IMR-90 (cell line): ENCODE measurements around the gene RYR1.

Source experiments
- BHLHE40 ChIP-seq: fragments of 150-350 bp; IDR thresholded peaks from 2 replicates; pipeline ENCODE4 v1.6.1; 2016; ENCODE audit warnings: mild to moderate bottlenecking, low read depth, low read length
- FOS ChIP-seq: fragments of 150-350 bp; IDR thresholded peaks from 2 replicates; pipeline ENCODE4 v1.6.1; 2016; ENCODE audit warnings: low read depth, low read length
- MAFK ChIP-seq: IDR thresholded peaks from 2 replicates; pipeline ENCODE4 v1.6.1; 2012; ENCODE audit warnings: low read depth, low read length, improper control_type of control experiment
- MAZ ChIP-seq: IDR thresholded peaks from 2 replicates; pipeline ENCODE4 v1.6.1; 2012; ENCODE audit warnings: low read depth, mild to moderate bottlenecking, low read length, improper control_type of control experiment, moderate library complexity, borderline replicate concordance
- MXI1 ChIP-seq: IDR thresholded peaks from 2 replicates; pipeline ENCODE4 v1.6.1; 2012; ENCODE audit warnings: low read depth, mild to moderate bottlenecking, low read length, moderate library complexity, borderline replicate concordance
- NFE2L2 ChIP-seq: fragments of 150-350 bp; IDR thresholded peaks from 2 replicates; pipeline ENCODE4 v1.6.1; 2016; ENCODE audit warnings: low read depth, mild to moderate bottlenecking, low read length
- POLR2A ChIP-seq: IDR thresholded peaks from 2 replicates; pipeline ENCODE4 v1.6.1; 2012; ENCODE audit warnings: mild to moderate bottlenecking, low read depth, low read length
- RAD21 ChIP-seq: IDR thresholded peaks from 2 replicates; pipeline ENCODE4 v1.6.1; 2012; ENCODE audit warnings: low read length, improper control_type of control experiment
- RCOR1 ChIP-seq: IDR thresholded peaks from 2 replicates; pipeline ENCODE4 v1.6.1; 2012; ENCODE audit warnings: mild to moderate bottlenecking, low read length, improper control_type of control experiment; ENCODE audit not compliant: insufficient replicate concordance
- RFX5 ChIP-seq: IDR thresholded peaks from 2 replicates; pipeline ENCODE4 v1.8.0; 2012; ENCODE audit warnings: low read depth, mild to moderate bottlenecking, low read length, moderate library complexity
- TF ChIP-seq, protein P1 (sequence below): conservative IDR thresholded peaks from 2 replicates; pipeline ENCODE4 v1.5.1; 2012; ENCODE audit warnings: mild to moderate bottlenecking, low read depth, low read length, improper control_type of control experiment
- TF ChIP-seq, protein P2 (sequence below): fragments of 150-350 bp; IDR thresholded peaks from 2 replicates; pipeline ENCODE4 v1.6.1; 2017; ENCODE audit warnings: mild to moderate bottlenecking, antibody characterized with exemption, low read length, low read depth

DNA sequence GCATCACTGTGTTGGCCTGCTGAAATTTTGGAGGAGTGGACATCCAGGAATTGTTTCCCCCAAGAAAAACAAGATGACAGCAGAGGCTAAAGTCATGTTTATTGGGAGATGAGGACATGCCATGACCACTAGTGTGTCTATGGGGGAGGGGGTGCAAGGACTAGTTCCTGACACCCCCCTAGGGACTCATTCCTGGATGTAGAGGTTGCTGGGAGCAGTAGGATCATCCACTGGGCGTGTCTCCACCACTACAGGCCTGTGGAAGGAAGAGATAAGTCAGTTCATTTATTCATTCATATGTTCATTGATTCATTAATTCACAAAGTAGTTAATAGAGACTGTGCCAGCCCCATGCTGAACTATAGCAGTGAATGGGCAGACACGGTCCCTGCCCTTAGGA, 154.1 kb downstream of the RYR1 start:
- TF ChIP-seq, protein P1, sequence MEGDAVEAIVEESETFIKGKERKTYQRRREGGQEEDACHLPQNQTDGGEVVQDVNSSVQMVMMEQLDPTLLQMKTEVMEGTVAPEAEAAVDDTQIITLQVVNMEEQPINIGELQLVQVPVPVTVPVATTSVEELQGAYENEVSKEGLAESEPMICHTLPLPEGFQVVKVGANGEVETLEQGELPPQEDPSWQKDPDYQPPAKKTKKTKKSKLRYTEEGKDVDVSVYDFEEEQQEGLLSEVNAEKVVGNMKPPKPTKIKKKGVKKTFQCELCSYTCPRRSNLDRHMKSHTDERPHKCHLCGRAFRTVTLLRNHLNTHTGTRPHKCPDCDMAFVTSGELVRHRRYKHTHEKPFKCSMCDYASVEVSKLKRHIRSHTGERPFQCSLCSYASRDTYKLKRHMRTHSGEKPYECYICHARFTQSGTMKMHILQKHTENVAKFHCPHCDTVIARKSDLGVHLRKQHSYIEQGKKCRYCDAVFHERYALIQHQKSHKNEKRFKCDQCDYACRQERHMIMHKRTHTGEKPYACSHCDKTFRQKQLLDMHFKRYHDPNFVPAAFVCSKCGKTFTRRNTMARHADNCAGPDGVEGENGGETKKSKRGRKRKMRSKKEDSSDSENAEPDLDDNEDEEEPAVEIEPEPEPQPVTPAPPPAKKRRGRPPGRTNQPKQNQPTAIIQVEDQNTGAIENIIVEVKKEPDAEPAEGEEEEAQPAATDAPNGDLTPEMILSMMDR, result no peak
- TF ChIP-seq POLR2A (no peak), MAZ (no peak), MAFK (no peak), MXI1 (no peak), RAD21 (no peak), RFX5 (no peak), BHLHE40 (no peak), FOS (no peak), RCOR1 (no peak), NFE2L2 (no peak)
- TF ChIP-seq, protein P2, sequence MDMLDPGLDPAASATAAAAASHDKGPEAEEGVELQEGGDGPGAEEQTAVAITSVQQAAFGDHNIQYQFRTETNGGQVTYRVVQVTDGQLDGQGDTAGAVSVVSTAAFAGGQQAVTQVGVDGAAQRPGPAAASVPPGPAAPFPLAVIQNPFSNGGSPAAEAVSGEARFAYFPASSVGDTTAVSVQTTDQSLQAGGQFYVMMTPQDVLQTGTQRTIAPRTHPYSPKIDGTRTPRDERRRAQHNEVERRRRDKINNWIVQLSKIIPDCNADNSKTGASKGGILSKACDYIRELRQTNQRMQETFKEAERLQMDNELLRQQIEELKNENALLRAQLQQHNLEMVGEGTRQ, result no peak
